ENCODE data around the gene GSTM3. TPM values are rescaled to one million over a fixed set of nuclear protein-coding genes. Genes with fewer than 3 reads are reported as not detected.

Gene GSTM3
- total and polyA plus RNA-seq, 2 donors from 2014 or later = 54.7 to 405 TPM

DNA sequence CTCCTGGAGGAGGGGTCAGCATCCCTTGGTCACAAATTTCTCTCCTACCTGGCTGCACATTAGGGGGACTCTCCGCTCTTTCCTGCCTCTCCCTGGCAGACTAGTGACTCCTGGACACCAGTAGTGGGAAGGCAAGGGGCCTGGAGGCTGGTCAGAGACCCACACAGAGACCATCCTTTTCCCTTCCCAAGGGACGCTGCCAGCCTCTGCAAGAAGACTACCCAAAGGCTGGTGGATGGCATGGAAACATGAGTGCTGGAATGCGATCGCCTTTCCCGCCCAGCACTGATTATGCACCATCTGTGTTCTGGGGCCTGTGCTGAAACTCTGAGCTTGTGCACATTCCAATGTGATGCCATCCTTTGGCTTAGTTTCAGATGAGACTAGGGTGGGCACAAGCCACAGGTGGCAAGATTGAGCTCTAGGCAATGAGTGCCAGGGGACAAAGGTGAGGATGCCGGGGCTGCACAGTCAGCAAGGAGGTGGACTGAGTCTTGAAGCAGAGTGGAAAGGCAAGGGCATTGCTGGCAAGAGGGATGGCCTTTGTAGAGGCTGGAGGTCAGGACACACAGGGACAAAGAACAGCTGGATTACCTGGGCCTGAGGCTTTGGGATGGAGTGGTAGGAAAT lies 35.5 kb upstream of the GSTM3 start:
- TF ChIP-seq CTCF (IDR thresholded peaks at IDR 0.05; ENCODE audit: borderline replicate concordance, extremely low read depth, insufficient read depth) = no peak
- FAIRE-seq (no peak), DNase-seq (peak in 2 of 5 donors; percentile 43 to 59)
- intact Hi-C loops (cut with DNase I) = loop anchor here (5.0 kb wide), 1 partner anchor 206 kb away; the partner anchor contains the start of gene AHCYL1
- Histone ChIP-seq H3K27ac (ENCODE audit: low read depth in 2 of 2, low read length in 2 of 2) (no peak overlapping the region), H3K9me3 (ENCODE audit: control insufficient read depth in 2 of 3, insufficient read depth in 1 of 3, low read length in 3 of 3) (peaks cover 0 to 6% (median 0%) of the 10 kb centered on the region in 3 donors), H3K4me3 (ENCODE audit: low read length in 3 of 3) (no peak overlapping the region), H3K4me1 (ENCODE audit: control insufficient read depth in 2 of 3, insufficient read depth in 2 of 3, low read depth in 1 of 3, low read length in 3 of 3) (peaks cover 0 to 3% (median 3%) of the 10 kb centered on the region in 3 donors), H3K9ac (ENCODE audit: low read length in 3 of 3) (no peak overlapping the region), H3K27me3 (ENCODE audit: control insufficient read depth, insufficient read depth, low read length) (no peaks in the 10 kb centered on the region), H3K36me3 (ENCODE audit: control insufficient read depth in 2 of 3, insufficient read depth in 3 of 3, low read length in 3 of 3) (no peaks in the 10 kb centered on the region)

DNA sequence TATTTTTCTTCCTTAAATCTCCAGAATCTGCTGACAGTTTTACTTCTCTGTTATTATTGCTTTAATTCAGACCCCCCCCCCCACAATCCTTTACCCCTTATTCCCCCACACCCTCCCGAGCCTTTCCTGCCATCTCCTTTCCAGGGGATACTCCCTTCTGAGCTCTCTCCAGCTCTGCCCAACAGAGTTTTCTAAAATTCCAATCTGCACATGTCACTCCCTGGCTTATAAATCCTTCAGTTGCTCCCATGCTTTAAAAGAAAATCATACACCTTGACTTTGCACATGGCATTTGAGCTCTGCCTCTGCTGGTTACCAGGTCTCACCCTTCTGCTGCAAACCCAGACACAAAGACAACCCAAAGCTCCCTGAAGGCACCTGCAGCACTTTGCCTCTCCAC lies 34.6 kb upstream of the GSTM3 start:
- FAIRE-seq = no peak

DNA sequence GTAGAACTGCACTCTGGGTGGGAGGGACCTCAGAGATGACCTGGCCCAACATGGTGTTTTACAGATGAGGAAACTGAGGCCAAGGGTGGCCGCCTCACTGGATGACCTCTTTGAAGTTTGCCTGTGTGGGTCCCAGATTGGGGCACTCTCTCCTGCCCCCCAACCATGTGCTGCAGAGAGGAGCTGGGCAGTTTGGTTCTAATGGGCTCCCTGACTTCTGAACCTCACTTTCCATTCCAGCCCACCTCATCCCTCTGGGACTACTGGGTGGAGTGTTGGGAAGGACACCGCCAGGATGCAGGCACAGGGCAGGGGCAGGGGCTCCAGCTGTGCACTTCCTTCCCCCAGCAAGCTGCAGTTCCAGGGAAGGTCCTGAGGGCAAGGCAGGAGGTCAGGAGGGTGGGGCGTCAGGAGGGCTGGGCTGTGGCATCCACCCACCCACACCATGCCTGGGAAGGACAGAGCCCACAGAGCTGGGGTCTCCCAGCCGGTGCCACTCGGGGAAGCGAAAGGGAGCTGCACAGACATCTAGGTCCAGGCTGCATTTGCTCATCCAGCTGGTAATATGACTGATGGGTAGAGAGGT lies 33.2 kb upstream of the GSTM3 start:
- no peaks in the 10 kb centered on the region for H3K9me3 ChIP-seq (ENCODE audit: control insufficient read depth in 2 of 3, insufficient read depth in 1 of 3, low read length in 3 of 3)
- no peak for FAIRE-seq

More for the DNA sequence above, 34.6 kb upstream of the GSTM3 start:
- Histone ChIP-seq H3K27me3 (ENCODE audit: control insufficient read depth, insufficient read depth, low read length) (no peaks in the 10 kb centered on the region), H3K9me3 (ENCODE audit: control insufficient read depth in 2 of 3, insufficient read depth in 1 of 3, low read length in 3 of 3) (no peaks in the 10 kb centered on the region), H3K36me3 (ENCODE audit: control insufficient read depth in 2 of 3, insufficient read depth in 3 of 3, low read length in 3 of 3) (no peaks in the 10 kb centered on the region), H3K27ac (ENCODE audit: low read depth in 2 of 2, low read length in 2 of 2) (no peak overlapping the region), H3K4me1 (ENCODE audit: control insufficient read depth in 2 of 3, insufficient read depth in 2 of 3, low read depth in 1 of 3, low read length in 3 of 3) (peaks cover 0 to 3% (median 3%) of the 10 kb centered on the region in 3 donors), H3K9ac (ENCODE audit: low read length in 3 of 3) (no peak overlapping the region), H3K4me3 (ENCODE audit: low read length in 3 of 3) (no peak overlapping the region)
- peak in 1 of 5 donors; percentile 26 for DNase-seq
- no peak for TF ChIP-seq CTCF (IDR thresholded peaks at IDR 0.05; ENCODE audit: borderline replicate concordance, extremely low read depth, insufficient read depth)
- intact Hi-C loops (cut with DNase I) = loop anchor here (5.0 kb wide), 1 partner anchor 207 kb away; the partner anchor contains the start of gene AHCYL1

More for the DNA sequence above, 33.2 kb upstream of the GSTM3 start:
- no peak for TF ChIP-seq CTCF (IDR thresholded peaks at IDR 0.05; ENCODE audit: borderline replicate concordance, extremely low read depth, insufficient read depth)
- DNase-seq = peak in 1 of 5 donors; percentile 63
- no peak overlapping the region for H3K9ac ChIP-seq (ENCODE audit: low read length in 3 of 3)
- H3K4me3 ChIP-seq (ENCODE audit: low read length in 3 of 3) = no peak overlapping the region
- H3K27me3 ChIP-seq (ENCODE audit: control insufficient read depth, insufficient read depth, low read length) = no peaks in the 10 kb centered on the region
- H3K36me3 ChIP-seq (ENCODE audit: control insufficient read depth in 2 of 3, insufficient read depth in 3 of 3, low read length in 3 of 3) = no peaks in the 10 kb centered on the region
- intact Hi-C loops (cut with DNase I) = loop anchor here (5.0 kb wide), 2 partner anchors 132 to 227 kb away; partner anchors contain the start of gene GNAI3
- H3K4me1 ChIP-seq (ENCODE audit: control insufficient read depth in 2 of 3, insufficient read depth in 2 of 3, low read depth in 1 of 3, low read length in 3 of 3) = peaks cover 0 to 3% (median 3%) of the 10 kb centered on the region in 3 donors
- no peak overlapping the region for H3K27ac ChIP-seq (ENCODE audit: low read depth in 2 of 2, low read length in 2 of 2)

Data from kidney (tissue), 14 donors.